MM.1S (cell line): ENCODE measurements around the gene CHN2.

Source experiments
- DNase-seq: peaks from one replicate; pipeline ENCODE4 v3.0.0-alpha.2; 2015
- H2AFZ ChIP-seq: fragments of 300-600 bp; sonication (generic); 2 replicates; pipeline ENCODE4 v1.6.0; 2016; ENCODE audit warnings: antibody characterized with exemption, low read length
- H3F3A ChIP-seq: fragments of 300-600 bp; sonication (generic); 2 replicates; pipeline ENCODE4 v1.6.1; 2016; ENCODE audit warnings: mild to moderate bottlenecking, antibody characterized with exemption, low read length, moderate library complexity, mixed read lengths; ENCODE audit not compliant: insufficient read depth
- H3K27ac ChIP-seq: fragments of 300-600 bp; sonication (generic); 2 replicates; pipeline ENCODE4 v1.5.1; 2016; ENCODE audit warnings: mild to moderate bottlenecking, low read length
- H3K27me3 ChIP-seq: fragments of 300-600 bp; sonication (generic); replicated peaks from 2 replicates; pipeline ENCODE4 v1.6.0; 2016; ENCODE audit warnings: low read length; ENCODE audit not compliant: insufficient read depth
- H3K36me3 ChIP-seq: fragments of 300-600 bp; sonication (generic); replicated peaks from 2 replicates; pipeline ENCODE4 v1.6.1; 2016; ENCODE audit warnings: mild to moderate bottlenecking, low read length, mixed read lengths; ENCODE audit not compliant: insufficient read depth
- H3K4me1 ChIP-seq: fragments of 300-600 bp; sonication (generic); 2 replicates; pipeline ENCODE4 v1.6.1; 2016; ENCODE audit warnings: low read length, mixed read lengths
- H3K4me2 ChIP-seq: fragments of 300-600 bp; sonication (generic); 2 replicates; pipeline ENCODE4 v1.6.0; 2016; ENCODE audit warnings: low read depth, low read length
- H3K4me3 ChIP-seq: fragments of 300-600 bp; sonication (generic); 2 replicates; pipeline ENCODE4 v1.5.1; 2016; ENCODE audit warnings: low read length, mixed read lengths
- H3K79me2 ChIP-seq: fragments of 300-600 bp; sonication (generic); 2 replicates; pipeline ENCODE4 v1.6.1; 2016; ENCODE audit warnings: mixed run types, low read length, mixed read lengths
- H3K9ac ChIP-seq: fragments of 300-600 bp; sonication (generic); 2 replicates; pipeline ENCODE4 v1.6.1; 2016; ENCODE audit warnings: low read length, mixed read lengths
- H3K9me2 ChIP-seq: fragments of 300-600 bp; sonication (generic); replicated peaks from 2 replicates; pipeline ENCODE4 v1.6.1; 2016; ENCODE audit warnings: mild to moderate bottlenecking, low read length, mixed read lengths; ENCODE audit not compliant: insufficient read depth
- H3K9me3 ChIP-seq: fragments of 300-600 bp; sonication (generic); replicated peaks from 2 replicates; pipeline ENCODE4 v1.6.1; 2016; ENCODE audit warnings: mild to moderate bottlenecking, low read length, mixed read lengths; ENCODE audit not compliant: insufficient read depth
- H4K20me1 ChIP-seq: fragments of 300-600 bp; sonication (generic); 2 replicates; pipeline ENCODE4 v1.6.1; 2016; ENCODE audit warnings: mild to moderate bottlenecking, low read length, moderate library complexity, mixed read lengths; ENCODE audit not compliant: insufficient read depth
- EZH2 ChIP-seq: fragments of 300-600 bp; sonication (generic); optimal IDR thresholded peaks from 2 replicates; pipeline ENCODE3; 2017; ENCODE audit warnings: low read depth, mild to moderate bottlenecking, antibody characterized with exemption, low read length, mixed read lengths
- EZH2phosphoT487 ChIP-seq: fragments of 300-600 bp; sonication (generic); IDR thresholded peaks from 2 replicates; pipeline ENCODE4 v1.6.1; 2018; ENCODE audit warnings: antibody characterized with exemption, low read length
- TF ChIP-seq, protein P1 (sequence below): fragments of 300-600 bp; sonication (generic); IDR thresholded peaks from 2 replicates; pipeline ENCODE4 v1.5.1; 2016; ENCODE audit warnings: antibody characterized with exemption, low read length, mixed read lengths

The CHN2 gene

GRCh38 chr7:29230871-29231345 lies 36.3 kb downstream of the CHN2 start:
- Histone ChIP-seq H3F3A (no peaks in the 10 kb centered on the region), H3K9me3 (no peaks in the 10 kb centered on the region), H3K27me3 (no peaks in the 10 kb centered on the region), H2AFZ (no peak overlapping the region), H3K36me3 (no peaks in the 10 kb centered on the region), H3K9me2 (no peaks in the 10 kb centered on the region), H3K27ac (no peak overlapping the region), H3K4me1 (no peaks in the 10 kb centered on the region), H3K4me3 (no peak overlapping the region), H3K79me2 (no peaks in the 10 kb centered on the region), H3K9ac (no peak overlapping the region), H3K4me2 (no peak overlapping the region), H4K20me1 (no peaks in the 10 kb centered on the region)
- no peak for DNase-seq
- TF ChIP-seq EZH2 (no peak), EZH2phosphoT487 (no peak)
- TF ChIP-seq, protein P1, sequence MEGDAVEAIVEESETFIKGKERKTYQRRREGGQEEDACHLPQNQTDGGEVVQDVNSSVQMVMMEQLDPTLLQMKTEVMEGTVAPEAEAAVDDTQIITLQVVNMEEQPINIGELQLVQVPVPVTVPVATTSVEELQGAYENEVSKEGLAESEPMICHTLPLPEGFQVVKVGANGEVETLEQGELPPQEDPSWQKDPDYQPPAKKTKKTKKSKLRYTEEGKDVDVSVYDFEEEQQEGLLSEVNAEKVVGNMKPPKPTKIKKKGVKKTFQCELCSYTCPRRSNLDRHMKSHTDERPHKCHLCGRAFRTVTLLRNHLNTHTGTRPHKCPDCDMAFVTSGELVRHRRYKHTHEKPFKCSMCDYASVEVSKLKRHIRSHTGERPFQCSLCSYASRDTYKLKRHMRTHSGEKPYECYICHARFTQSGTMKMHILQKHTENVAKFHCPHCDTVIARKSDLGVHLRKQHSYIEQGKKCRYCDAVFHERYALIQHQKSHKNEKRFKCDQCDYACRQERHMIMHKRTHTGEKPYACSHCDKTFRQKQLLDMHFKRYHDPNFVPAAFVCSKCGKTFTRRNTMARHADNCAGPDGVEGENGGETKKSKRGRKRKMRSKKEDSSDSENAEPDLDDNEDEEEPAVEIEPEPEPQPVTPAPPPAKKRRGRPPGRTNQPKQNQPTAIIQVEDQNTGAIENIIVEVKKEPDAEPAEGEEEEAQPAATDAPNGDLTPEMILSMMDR, result no peak

GRCh38 chr7:29231671-29232232 lies 37.2 kb downstream of the CHN2 start:
- no peaks in the 10 kb centered on the region for H3K27me3 ChIP-seq

DNA sequence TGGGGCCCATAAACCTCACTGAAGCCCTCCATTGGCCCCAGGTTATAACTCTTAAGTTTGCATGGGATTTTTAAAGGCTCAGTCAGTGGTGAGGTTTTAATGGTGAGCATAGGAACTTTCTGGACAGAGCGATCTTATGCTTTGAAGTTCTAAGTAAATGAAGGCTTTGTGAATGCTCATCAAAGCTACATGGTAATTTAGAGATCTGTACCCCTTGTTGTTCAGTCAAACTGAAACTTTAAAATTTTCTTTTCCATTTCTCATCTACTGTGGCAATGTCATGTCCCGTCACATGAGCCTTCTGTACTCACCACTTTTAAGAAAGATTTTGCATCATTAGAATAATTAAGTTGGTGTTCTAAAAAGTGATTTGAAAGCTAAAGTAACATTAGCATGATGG lies 39.9 kb downstream of the CHN2 start:
- Histone ChIP-seq H3K4me2 (no peak overlapping the region), H3K4me1 (no peaks in the 10 kb centered on the region), H3K9ac (no peak overlapping the region), H3K79me2 (no peaks in the 10 kb centered on the region), H3F3A (no peaks in the 10 kb centered on the region), H3K36me3 (no peaks in the 10 kb centered on the region), H3K27me3 (no peaks in the 10 kb centered on the region), H3K9me3 (no peaks in the 10 kb centered on the region), H4K20me1 (no peaks in the 10 kb centered on the region), H3K9me2 (no peaks in the 10 kb centered on the region), H3K4me3 (no peak overlapping the region), H2AFZ (no peak overlapping the region), H3K27ac (no peak overlapping the region)
- TF ChIP-seq, protein P1, result no peak
- no peak for TF ChIP-seq EZH2
- no peak for TF ChIP-seq EZH2phosphoT487
- DNase-seq, result no peak

More at GRCh38 chr7:29231671-29232232, 37.2 kb downstream of the CHN2 start:
- Histone ChIP-seq H3K9ac (no peak overlapping the region), H3K27ac (no peak overlapping the region), H3K79me2 (no peaks in the 10 kb centered on the region), H4K20me1 (no peaks in the 10 kb centered on the region), H3K9me3 (no peaks in the 10 kb centered on the region), H3K9me2 (no peaks in the 10 kb centered on the region), H3K36me3 (no peaks in the 10 kb centered on the region), H3F3A (no peaks in the 10 kb centered on the region), H3K4me2 (no peak overlapping the region), H3K4me3 (no peak overlapping the region), H2AFZ (no peak overlapping the region), H3K4me1 (no peaks in the 10 kb centered on the region)
- TF ChIP-seq EZH2phosphoT487, result no peak
- no peak for TF ChIP-seq EZH2
- TF ChIP-seq, protein P1, result no peak
- DNase-seq, result no peak
